Thoracic aorta (tissue), 2 donors: ENCODE data around the gene RGR. TPM values are rescaled to one million over a fixed set of nuclear protein-coding genes. Genes with fewer than 3 reads are reported as not detected.

Experiments used
- ATAC-seq: fragments of 150-250 bp; one replicate; pipeline ENCODE4 v1.8.0; 2017; ENCODE audit warnings: low read depth; ENCODE audit not compliant: insufficient number of reproducible peaks, low FRiP score
- DNase-seq: peaks from one replicate; pipeline ENCODE4 v3.0.0-alpha.2; 2020; ENCODE audit warnings: low spot score
- H3K27ac ChIP-seq, 2 donors: fragments of 200-600 bp; sonication (generic); 1 replicate in 1 of 2; 2 replicates in 1 of 2; pipeline ENCODE4 v1.5.1; 2016; ENCODE audit warnings: mild to moderate bottlenecking in 2 of 2, moderate library complexity in 2 of 2
- H3K27me3 ChIP-seq: fragments of 200-600 bp; sonication (generic); replicated peaks from 2 replicates; pipeline ENCODE4 v1.6.0; 2016; ENCODE audit warnings: mild to moderate bottlenecking; ENCODE audit not compliant: insufficient read depth
- H3K36me3 ChIP-seq: fragments of 200-600 bp; sonication (generic); one replicate; pipeline ENCODE4 v1.5.1; 2016
- H3K4me1 ChIP-seq, 2 donors: fragments of 200-600 bp; sonication (generic); 1 replicate in 1 of 2; 2 replicates in 1 of 2; pipeline versions ENCODE4 v1.5.1 to v1.6.0; 2016; ENCODE audit warnings: low read depth in 2 of 2, mild to moderate bottlenecking in 1 of 2; ENCODE audit not compliant: control insufficient read depth in 1 of 2
- H3K4me3 ChIP-seq: fragments of 200-600 bp; sonication (generic); 2 replicates; pipeline ENCODE4 v1.5.1; 2016; ENCODE audit warnings: mild to moderate bottlenecking
- H3K9me3 ChIP-seq: fragments of 200-600 bp; sonication (generic); 2 replicates; pipeline ENCODE4 v1.5.1; 2016
- CTCF ChIP-seq: fragments of 200-600 bp; sonication (generic); IDR thresholded peaks from one replicate; pipeline ENCODE4 v1.5.1; 2019; ENCODE audit warnings: antibody characterized with exemption
- total RNA-seq, 2 donors: library from RNA; depleted of rRNA; stranded (reverse); fragments of >200 nt; gene quantifications; one replicate each; pipeline versions ENCODE4 v1.1.0 to v1.2.3, GENCODE V29; 2016

The RGR gene
- not detected for total RNA-seq

- H3K4me1 ChIP-seq = no peaks in the 10 kb centered on the region
- H3K9me3 ChIP-seq = no peaks in the 10 kb centered on the region
- H3K4me3 ChIP-seq = no peak within 1 kb of the TSS
- H3K27me3 ChIP-seq = no peaks in the 10 kb centered on the region
- no peak for ATAC-seq
- H3K27ac ChIP-seq = no peak within 1 kb of the TSS
- no peak for TF ChIP-seq CTCF
- DNase-seq = no peak
- no peaks in the 10 kb centered on the region for H3K36me3 ChIP-seq
These were observed at the start of gene RGR for GRCh38 chr10:84244651-84245270. Gene RGR, plus strand, starts transcription at chr10:84245053. Its CDS starts 38 bp downstream, at chr10:84245091.

DNA sequence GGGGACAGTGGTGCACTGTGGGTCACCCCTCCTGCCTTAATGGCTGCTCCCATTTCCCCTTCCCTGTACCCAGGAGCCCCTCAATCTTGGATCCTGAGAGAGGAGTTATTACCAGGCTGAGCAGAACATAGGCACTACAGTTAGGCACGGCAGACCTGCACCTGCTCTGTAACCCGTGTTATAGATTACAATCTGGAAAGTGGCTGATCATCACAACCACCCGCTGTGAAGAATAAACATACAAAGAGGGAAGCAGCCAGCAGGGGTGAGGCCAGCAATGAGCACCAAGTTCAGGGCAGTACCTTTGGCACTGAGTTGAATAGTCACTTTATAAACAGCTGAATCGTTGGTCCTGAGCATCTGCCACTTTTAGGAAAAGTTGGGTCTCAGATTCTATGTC is 48.8 kb upstream of the RGR start:
- no peak overlapping the region for H3K4me3 ChIP-seq
- H3K36me3 ChIP-seq = no peaks in the 10 kb centered on the region
- DNase-seq (no peak), ATAC-seq (no peak)
- H3K9me3 ChIP-seq = no peaks in the 10 kb centered on the region
- H3K27me3 ChIP-seq = no peaks in the 10 kb centered on the region
- H3K4me1 ChIP-seq = peaks cover 6 to 14% of the 10 kb centered on the region in 2 donors
- H3K27ac ChIP-seq = no peak overlapping the region
- TF ChIP-seq CTCF = no peak

DNA sequence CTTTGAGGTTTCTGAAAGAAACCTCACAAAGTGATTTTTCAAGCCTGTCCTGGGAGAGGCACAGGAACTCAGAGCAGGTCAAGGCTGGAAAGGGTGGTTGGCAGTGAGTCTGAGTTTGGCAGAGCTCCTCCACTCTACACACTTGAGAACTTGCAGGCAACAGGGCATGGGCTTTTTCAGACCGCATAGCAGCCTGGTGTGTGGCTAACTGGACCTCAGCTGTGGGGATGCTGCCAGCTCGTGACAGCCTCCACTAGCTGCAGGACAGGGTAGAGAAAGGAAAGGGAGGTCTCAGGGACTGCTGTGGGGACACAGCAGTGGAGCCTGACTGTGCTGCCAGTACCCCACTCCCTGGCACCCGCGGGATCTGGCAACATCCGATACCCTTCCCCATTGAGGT is 47.9 kb upstream of the RGR start:
- Histone ChIP-seq H3K4me1 (peaks cover 6 to 14% of the 10 kb centered on the region in 2 donors), H3K4me3 (no peak overlapping the region), H3K27ac (no peak overlapping the region), H3K36me3 (no peaks in the 10 kb centered on the region), H3K9me3 (no peaks in the 10 kb centered on the region), H3K27me3 (no peaks in the 10 kb centered on the region)
- DNase-seq = no peak
- ATAC-seq = no peak
- TF ChIP-seq CTCF = no peak

- no peak for TF ChIP-seq CTCF
- no peak overlapping the region for H3K27ac ChIP-seq
- DNase-seq (no peak), ATAC-seq (no peak)
- H3K4me3 ChIP-seq = no peak overlapping the region
- H3K9me3 ChIP-seq = no peaks in the 10 kb centered on the region
- no peaks in the 10 kb centered on the region for H3K27me3 ChIP-seq
- no peaks in the 10 kb centered on the region for H3K36me3 ChIP-seq
- H3K4me1 ChIP-seq = peaks cover 6 to 14% of the 10 kb centered on the region in 2 donors
These were observed 47.2 kb upstream of the RGR start for GRCh38 chr10:84197643-84198042.

GRCh38 chr10:84198206-84198915 is 46.5 kb upstream of the RGR start:
- no peak for ATAC-seq
- DNase-seq = no peak
- no peak for TF ChIP-seq CTCF
- no peaks in the 10 kb centered on the region for H3K36me3 ChIP-seq
- H3K4me1 ChIP-seq = peaks cover 6 to 14% of the 10 kb centered on the region in 2 donors
- H3K27me3 ChIP-seq = no peaks in the 10 kb centered on the region
- no peak overlapping the region for H3K27ac ChIP-seq
- H3K4me3 ChIP-seq = no peak overlapping the region
- no peaks in the 10 kb centered on the region for H3K9me3 ChIP-seq
